HG03139 (cell line): ENCODE measurements around the gene EXOC1L.

Experiments used
- ATAC-seq: cut with Tn5 transposase; IDR thresholded peaks from one replicate; pipeline ENCODE4 v1.9.1; 2021; ENCODE audit not compliant: unreplicated experiment

Gene EXOC1L

GRCh38 chr4:55819634-55820033 is at the start of gene EXOC1L:
Gene EXOC1L (plus strand): TSS chr4:55819790. CDS start chr4:55820027, 237 bp downstream.
- no peak for ATAC-seq

GRCh38 chr4:55770662-55771061 is 48.9 kb upstream of the EXOC1L start:
- no peak for ATAC-seq

GRCh38 chr4:55781341-55781740 is 38.2 kb upstream of the EXOC1L start:
- ATAC-seq, result no peak

- ATAC-seq, result no peak
Observed at GRCh38 chr4:55781812-55782211, 37.8 kb upstream of the EXOC1L start.

GRCh38 chr4:55783584-55783983 is 36.0 kb upstream of the EXOC1L start:
- ATAC-seq, result no peak

GRCh38 chr4:55784747-55785146 is 34.8 kb upstream of the EXOC1L start:
- ATAC-seq, result no peak

- no peak for ATAC-seq
Observed at GRCh38 chr4:55791666-55792065, 27.9 kb upstream of the EXOC1L start.

GRCh38 chr4:55793479-55793878 is 26.1 kb upstream of the EXOC1L start:
- ATAC-seq, result no peak

GRCh38 chr4:55794053-55794452 is 25.5 kb upstream of the EXOC1L start:
- no peak for ATAC-seq

GRCh38 chr4:55795341-55795740 is 24.2 kb upstream of the EXOC1L start:
- no peak for ATAC-seq

- ATAC-seq, result no peak
Observed at GRCh38 chr4:55801498-55801897, 18.1 kb upstream of the EXOC1L start.

GRCh38 chr4:55807556-55807955 is 12.0 kb upstream of the EXOC1L start:
- ATAC-seq, result no peak

- ATAC-seq, result no peak
Observed at GRCh38 chr4:55808186-55808585, 11.4 kb upstream of the EXOC1L start.

GRCh38 chr4:55808632-55809031 is 11.0 kb upstream of the EXOC1L start:
- ATAC-seq, result no peak

GRCh38 chr4:55817691-55818090 is 1.9 kb upstream of the EXOC1L start:
- ATAC-seq, result no peak

GRCh38 chr4:55820279-55820678 is 689 bp downstream of the EXOC1L start:
- no peak for ATAC-seq

- no peak for ATAC-seq
Observed at GRCh38 chr4:55822329-55822728, 2.7 kb downstream of the EXOC1L start.

- ATAC-seq, result no peak
Observed at GRCh38 chr4:55824865-55825264, 5.3 kb downstream of the EXOC1L start.

GRCh38 chr4:55826986-55827385 is 7.4 kb downstream of the EXOC1L start:
- ATAC-seq, result no peak

GRCh38 chr4:55827582-55827981 is 8.0 kb downstream of the EXOC1L start:
- no peak for ATAC-seq

- ATAC-seq, result no peak
Observed at GRCh38 chr4:55830048-55830447, 10.5 kb downstream of the EXOC1L start.

- no peak for ATAC-seq
Observed at GRCh38 chr4:55830716-55831115, 11.1 kb downstream of the EXOC1L start.

GRCh38 chr4:55834086-55834795 is 14.7 kb downstream of the EXOC1L start:
- ATAC-seq, result no peak
